Measurements from ENCODE around the gene AUNIP.

Gene AUNIP

DNA sequence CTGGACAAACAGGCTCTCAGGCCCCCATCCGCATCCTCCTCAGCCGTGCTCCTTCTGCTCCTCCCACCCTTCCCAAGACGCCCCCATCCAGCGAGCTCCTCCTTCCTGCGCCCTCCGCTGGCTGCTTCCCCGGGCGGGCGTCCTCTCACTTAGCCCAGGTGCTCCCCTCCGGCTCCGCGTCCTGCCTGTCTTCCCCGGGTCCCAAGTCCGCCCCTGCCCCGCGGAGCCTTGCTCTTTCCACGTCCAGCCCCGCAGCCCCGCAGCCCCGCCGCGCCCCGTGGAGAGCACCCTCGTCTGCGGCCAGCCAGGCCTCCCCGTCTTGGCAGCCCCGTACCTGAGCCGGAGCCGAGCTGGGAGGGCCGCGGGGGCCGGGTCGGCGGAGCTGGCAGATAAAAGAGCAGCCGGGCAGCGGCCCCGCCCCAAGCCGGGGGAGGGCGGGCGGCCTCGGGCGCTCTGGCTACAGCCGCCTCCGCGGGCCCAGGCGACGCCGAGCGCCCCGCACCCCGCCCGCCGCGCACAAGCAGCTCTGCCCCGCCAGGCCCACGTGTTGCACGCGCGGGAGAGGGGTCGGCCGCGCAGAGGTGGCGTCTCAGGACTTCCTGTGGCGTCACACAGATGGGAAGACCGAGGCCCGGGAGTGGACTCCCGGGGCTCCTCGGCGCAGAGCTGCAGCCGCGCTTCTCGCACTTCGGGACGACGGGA, 16.0 kb upstream of the AUNIP start, which contains the start of gene PAQR7:
TSS of gene PAQR7 (minus strand) at position 555 of the 702 bp plus-strand sequence. CDS start 11,869 bp downstream, outside the sequence.
- H3K27ac Mint-ChIP-seq, result peak within 1 kb of the TSS; percentile 78 to 92
- H3K27me3 Mint-ChIP-seq, result peaks cover 9% of the 10 kb centered on the region
- peaks cover 29% of the 10 kb centered on the region for H3K4me1 Mint-ChIP-seq
- no peaks in the 10 kb centered on the region for H3K9me3 Mint-ChIP-seq
- peak; percentile 90 for ATAC-seq
- DNase-seq, result peak; percentile 69 to 76
- H3K4me3 Mint-ChIP-seq, result peak within 1 kb of the TSS; percentile 92

- no peaks in the 10 kb centered on the region for H3K9me3 Mint-ChIP-seq
- H3K4me1 Mint-ChIP-seq, result peaks cover 29% of the 10 kb centered on the region
- DNase-seq, result peak in 1 of 2 donors; percentile 15
- H3K27me3 Mint-ChIP-seq, result peaks cover 9% of the 10 kb centered on the region
- peak; percentile 3 for ATAC-seq
- peak overlapping the region; percentile 92 for H3K4me3 Mint-ChIP-seq
- H3K27ac Mint-ChIP-seq, result peak overlapping the region; percentile 78 to 92
Observed at GRCh38 chr1:25874635-25875153, 15.4 kb upstream of the AUNIP start.

DNA sequence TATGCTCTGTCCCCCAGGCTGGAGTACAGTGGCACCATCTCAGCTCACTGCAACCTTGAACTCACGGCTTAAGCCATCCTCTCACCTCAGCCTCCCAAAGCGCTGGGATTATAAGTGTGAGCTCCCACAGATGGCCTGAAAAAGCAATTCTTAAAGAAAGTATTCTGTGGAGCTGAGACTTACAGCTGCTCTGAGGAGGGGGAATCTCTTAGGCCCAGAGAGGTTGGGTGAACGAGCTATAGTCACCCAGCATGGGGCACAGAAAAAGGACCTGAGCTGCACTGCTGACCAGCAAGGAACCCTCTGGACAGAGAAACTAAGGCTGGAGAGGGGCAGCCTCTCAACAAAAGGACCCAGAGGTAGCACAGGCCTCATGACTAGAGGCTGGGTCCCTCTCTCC, 15.0 kb upstream of the AUNIP start:
- ATAC-seq (no peak), DNase-seq (no peak)
- H3K9me3 Mint-ChIP-seq, result no peaks in the 10 kb centered on the region
- peak overlapping the region; percentile 92 for H3K4me3 Mint-ChIP-seq
- H3K27me3 Mint-ChIP-seq, result peaks cover 9% of the 10 kb centered on the region
- peaks cover 29% of the 10 kb centered on the region for H3K4me1 Mint-ChIP-seq
- no peak overlapping the region for H3K27ac Mint-ChIP-seq

GRCh38 chr1:25873120-25873519, 13.9 kb upstream of the AUNIP start:
- Mint-ChIP-seq H3K4me1 (peaks cover 29% of the 10 kb centered on the region), H3K27me3 (peaks cover 9% of the 10 kb centered on the region), H3K9me3 (no peaks in the 10 kb centered on the region), H3K27ac (no peak overlapping the region), H3K4me3 (no peak overlapping the region)
- no peak for ATAC-seq
- no peak for DNase-seq

DNA sequence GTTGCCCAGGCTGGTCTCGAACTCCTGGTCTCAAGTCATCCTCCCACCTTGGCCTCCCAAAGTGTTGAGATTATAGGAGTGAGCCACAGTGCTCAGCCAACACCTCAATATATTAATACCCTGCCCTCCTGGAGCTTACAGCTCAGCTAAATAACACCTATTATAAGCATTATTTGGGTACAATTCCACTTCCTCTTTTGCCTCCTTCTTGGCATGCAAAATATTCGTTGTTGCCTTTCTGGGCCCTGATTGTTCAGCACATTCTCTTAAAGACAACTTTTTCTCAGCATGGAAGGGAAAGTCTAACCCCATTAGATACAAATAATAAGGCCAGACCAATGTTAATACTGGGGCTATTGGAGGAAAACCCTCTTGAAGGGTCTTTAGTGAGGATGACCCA, 13.5 kb upstream of the AUNIP start:
- H3K27ac Mint-ChIP-seq, result no peak overlapping the region
- ATAC-seq (no peak), DNase-seq (no peak)
- no peaks in the 10 kb centered on the region for H3K9me3 Mint-ChIP-seq
- peaks cover 29% of the 10 kb centered on the region for H3K4me1 Mint-ChIP-seq
- H3K4me3 Mint-ChIP-seq, result no peak overlapping the region
- peaks cover 9% of the 10 kb centered on the region for H3K27me3 Mint-ChIP-seq

DNA sequence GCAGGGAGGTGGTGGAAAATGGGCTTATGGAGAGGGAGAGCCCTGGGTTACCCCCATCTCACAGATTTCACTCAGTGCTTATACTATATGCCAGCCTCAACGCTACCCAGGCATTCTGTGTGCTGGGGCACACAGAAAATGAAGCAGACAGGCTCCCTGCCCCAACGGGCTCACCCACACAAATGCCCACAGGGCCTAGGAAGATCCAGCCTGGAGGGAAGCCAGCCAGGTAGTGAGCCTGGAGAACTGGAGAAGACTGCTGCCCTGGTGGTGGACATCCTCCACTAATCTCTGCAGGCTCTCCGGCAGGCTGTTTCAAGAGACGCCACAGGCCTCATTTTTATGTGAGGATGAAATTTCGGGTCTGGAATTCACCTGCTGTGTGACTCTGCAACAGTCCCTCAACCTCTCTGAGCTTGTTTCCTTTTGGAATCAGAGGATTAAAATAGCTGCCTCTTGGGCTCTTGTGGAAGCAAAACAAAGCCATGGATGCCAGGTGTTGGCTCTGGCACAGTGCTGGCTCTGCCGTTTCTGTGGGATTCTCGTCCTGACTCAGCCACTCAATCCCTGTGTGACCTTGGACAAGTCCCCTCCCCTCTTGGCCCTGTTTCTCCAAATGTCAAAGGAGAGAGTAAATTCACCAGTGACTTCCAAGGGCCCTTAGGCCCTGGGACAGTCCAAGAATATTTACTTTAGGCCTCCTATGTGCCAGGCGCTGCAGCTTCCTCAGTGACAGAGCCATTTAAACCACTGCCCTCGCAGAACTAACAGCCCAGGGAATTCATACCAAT, 12.6 kb upstream of the AUNIP start:
- Mint-ChIP-seq H3K27me3 (peaks cover 9% of the 10 kb centered on the region), H3K4me1 (peaks cover 29% of the 10 kb centered on the region), H3K9me3 (no peaks in the 10 kb centered on the region), H3K4me3 (no peak overlapping the region), H3K27ac (peak overlapping the region in 1 of 2 donors; percentile 80)
- no peak for DNase-seq
- no peak for ATAC-seq

- DNase-seq (no peak), ATAC-seq (no peak)
- no peak overlapping the region for H3K27ac Mint-ChIP-seq
- no peaks in the 10 kb centered on the region for H3K9me3 Mint-ChIP-seq
- H3K4me3 Mint-ChIP-seq, result no peak overlapping the region
- H3K4me1 Mint-ChIP-seq, result peaks cover 30% of the 10 kb centered on the region
- H3K27me3 Mint-ChIP-seq, result peaks cover 5% of the 10 kb centered on the region
Observed at GRCh38 chr1:25871086-25871703, 11.9 kb upstream of the AUNIP start.

GRCh38 chr1:25870614-25871013, 11.4 kb upstream of the AUNIP start:
- DNase-seq (no peak), ATAC-seq (no peak)
- Mint-ChIP-seq H3K27me3 (no peaks in the 10 kb centered on the region), H3K9me3 (no peaks in the 10 kb centered on the region), H3K27ac (no peak overlapping the region), H3K4me1 (peaks cover 30% of the 10 kb centered on the region), H3K4me3 (no peak overlapping the region)

GRCh38 chr1:25869909-25870606, 10.8 kb upstream of the AUNIP start:
- DNase-seq (no peak), ATAC-seq (no peak)
- no peak overlapping the region for H3K27ac Mint-ChIP-seq
- H3K27me3 Mint-ChIP-seq, result no peaks in the 10 kb centered on the region
- no peaks in the 10 kb centered on the region for H3K9me3 Mint-ChIP-seq
- H3K4me1 Mint-ChIP-seq, result peaks cover 28% of the 10 kb centered on the region
- H3K4me3 Mint-ChIP-seq, result no peak overlapping the region

DNA sequence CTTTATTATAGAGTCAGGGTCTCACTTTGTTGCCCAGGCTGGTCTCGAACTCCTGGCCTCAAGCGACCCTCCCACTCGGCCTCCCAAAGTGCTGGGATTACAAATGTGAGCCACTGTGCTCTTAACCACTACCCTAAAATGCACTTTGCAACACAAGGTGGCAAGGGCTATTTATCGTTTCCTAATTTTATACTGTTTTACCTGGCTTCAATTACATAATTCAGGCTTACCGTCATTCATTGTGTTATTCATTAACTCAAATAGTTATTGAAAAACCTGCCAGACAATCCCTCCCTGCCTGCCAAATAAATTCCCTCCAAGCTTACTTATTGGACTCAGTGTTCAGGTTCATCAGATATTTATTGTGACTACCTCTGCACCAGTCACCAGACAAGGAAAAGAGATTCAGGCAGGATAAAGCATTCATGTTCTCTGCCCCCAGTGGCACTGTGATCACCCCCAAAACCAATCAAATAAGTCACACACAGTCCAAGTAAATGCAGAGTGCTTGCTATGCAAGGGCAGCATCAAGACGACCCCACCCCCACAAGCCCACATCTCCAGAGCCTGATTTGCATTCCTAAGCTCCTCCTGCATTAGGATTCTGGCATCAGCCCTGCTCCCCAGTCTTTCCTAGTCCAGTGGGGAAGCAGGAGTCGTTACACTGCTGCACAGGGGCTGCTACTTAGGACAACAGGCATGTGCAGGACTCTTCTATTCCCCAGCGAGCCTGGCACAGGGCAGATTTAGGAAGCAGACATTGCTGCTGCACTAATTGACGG, 8.1 kb upstream of the AUNIP start:
- Mint-ChIP-seq H3K27me3 (no peaks in the 10 kb centered on the region), H3K4me1 (peaks cover 6% of the 10 kb centered on the region)
- ATAC-seq, result no peak

DNA sequence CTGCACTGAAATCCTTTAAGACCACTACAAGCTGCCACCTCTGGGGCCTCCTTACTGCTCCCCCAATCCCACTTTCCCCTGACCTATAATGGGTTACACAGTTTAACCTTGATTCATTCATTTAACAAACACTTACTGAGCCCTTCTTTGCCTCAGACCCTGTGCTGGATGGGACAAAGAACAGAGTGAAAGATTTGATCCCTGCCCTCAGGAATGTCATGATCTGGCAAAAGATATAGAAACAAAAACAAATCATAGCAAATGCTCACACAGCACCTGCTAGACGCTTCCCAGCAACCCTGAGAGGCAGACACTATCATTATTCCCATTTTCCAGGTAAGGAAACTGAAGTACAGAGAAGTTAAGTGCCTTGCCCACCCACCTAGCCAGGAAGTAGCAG, 7.0 kb upstream of the AUNIP start:
- Mint-ChIP-seq H3K4me3 (no peak overlapping the region), H3K27ac (no peak overlapping the region), H3K4me1 (peaks cover 11% of the 10 kb centered on the region), H3K9me3 (no peaks in the 10 kb centered on the region), H3K27me3 (no peaks in the 10 kb centered on the region)
- ATAC-seq, result no peak
- no peak for DNase-seq

More for the DNA sequence above, 8.1 kb upstream of the AUNIP start:
- Mint-ChIP-seq H3K27ac (no peak overlapping the region), H3K9me3 (no peaks in the 10 kb centered on the region), H3K4me3 (no peak overlapping the region)
- DNase-seq, result no peak

- DNase-seq (no peak), ATAC-seq (no peak)
- Mint-ChIP-seq H3K27me3 (no peaks in the 10 kb centered on the region), H3K9me3 (no peaks in the 10 kb centered on the region), H3K4me3 (no peak overlapping the region), H3K27ac (peak overlapping the region in 1 of 2 donors; percentile 60), H3K4me1 (peaks cover 15% of the 10 kb centered on the region)
Observed at GRCh38 chr1:25864434-25864833, 5.2 kb upstream of the AUNIP start.

DNA sequence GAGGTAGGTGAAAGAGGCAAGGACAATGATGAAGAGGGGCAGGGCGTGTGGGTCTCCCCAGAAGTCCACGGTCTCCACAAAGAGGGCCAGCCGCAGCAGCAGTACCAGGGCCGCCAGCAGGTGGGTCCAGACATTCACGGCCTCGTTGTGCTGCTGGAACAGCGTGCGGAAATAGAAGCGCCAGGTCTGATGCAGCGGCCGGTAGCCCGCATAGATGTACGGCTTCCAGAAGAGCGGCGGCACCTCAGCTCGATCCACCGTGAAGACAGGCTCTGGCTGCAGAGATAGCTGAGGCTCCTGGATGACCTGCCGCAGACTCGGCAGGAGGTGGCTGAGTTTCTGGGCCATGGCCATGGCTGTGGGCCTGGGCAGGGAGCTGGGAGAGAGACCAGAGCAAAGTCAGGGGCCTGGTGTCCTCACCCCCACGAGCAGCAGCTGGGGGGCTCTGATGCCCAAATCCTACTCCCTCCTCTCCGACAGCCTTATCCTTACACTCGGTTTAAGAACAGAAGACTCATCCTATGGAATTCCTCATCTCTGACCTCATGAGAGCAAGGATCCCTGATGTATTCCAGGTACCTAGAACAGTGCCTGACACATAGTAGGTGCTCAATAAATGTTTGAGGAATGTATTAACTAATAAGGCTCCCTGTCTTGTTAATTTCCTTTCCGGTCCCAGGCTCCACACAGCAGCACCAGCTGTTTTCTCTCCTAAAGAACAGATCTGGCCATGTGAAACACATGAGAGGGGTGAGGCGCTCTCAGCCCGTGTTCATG, 4.4 kb upstream of the AUNIP start:
- DNase-seq (no peak), ATAC-seq (no peak)
- Mint-ChIP-seq H3K27me3 (no peaks in the 10 kb centered on the region), H3K4me3 (no peak overlapping the region), H3K9me3 (no peaks in the 10 kb centered on the region), H3K27ac (no peak overlapping the region), H3K4me1 (peaks cover 21% of the 10 kb centered on the region)

Measured in stimulated activated naive CD8-positive, alpha-beta T cell treated with anti-CD3 and anti-CD28 coated beads, Interleukin-15, amount 100 ng/mL, for 72 hours (primary cell).